LNCAP (cell line): Measurements from ENCODE around the gene CD226.

Experiments used
- CTCF ChIP-seq: fragments of 450-650 bp; IDR thresholded peaks from 2 replicates; pipeline ENCODE4 v1.5.1; 2017; ENCODE audit warnings: mild to moderate bottlenecking

The CD226 gene

GRCh38 chr18:69947361-69948133 lies at the start of gene CD226:
Gene CD226 (minus strand): TSS chr18:69947873. CDS start chr18:69947406, 467 bp downstream.
- no peak for TF ChIP-seq CTCF

- TF ChIP-seq CTCF: no peak
Observed at GRCh38 chr18:69996951-69997798, 49.5 kb upstream of the CD226 start.

- no peak for TF ChIP-seq CTCF
Observed at GRCh38 chr18:69996417-69996816, 48.7 kb upstream of the CD226 start.

GRCh38 chr18:69995774-69996173 lies 48.1 kb upstream of the CD226 start:
- TF ChIP-seq CTCF: no peak

GRCh38 chr18:69992776-69993175 lies 45.1 kb upstream of the CD226 start:
- no peak for TF ChIP-seq CTCF

GRCh38 chr18:69987870-69988269 lies 40.2 kb upstream of the CD226 start:
- no peak for TF ChIP-seq CTCF

- no peak for TF ChIP-seq CTCF
Observed at GRCh38 chr18:69985239-69985638, 37.6 kb upstream of the CD226 start.
